Liver (tissue), 9 donors: ENCODE measurements around the gene GRM2. TPM values are rescaled to one million over a fixed set of nuclear protein-coding genes. Genes with fewer than 3 reads are reported as not detected.

Experiments
- DNase-seq: peaks from one replicate; pipeline ENCODE4 v3.0.0-alpha.2; 2017; ENCODE audit warnings: low spot score
- H3K27ac ChIP-seq, 2 donors: one replicate each; pipeline ENCODE4 v1.7.0; 2013; ENCODE audit warnings: inconsistent platforms in 2 of 2, low read length in 2 of 2, control low read depth in 1 of 2, low read depth in 1 of 2, mild to moderate bottlenecking in 1 of 2
- H3K27me3 ChIP-seq, 4 donors: one replicate each; pipeline versions ENCODE4 v1.6.1 to v1.7.0; 2013; ENCODE audit warnings: low read length in 3 of 4, inconsistent platforms in 1 of 4, mild to moderate bottlenecking in 1 of 4, moderate library complexity in 1 of 4; ENCODE audit not compliant: control insufficient read depth in 4 of 4, insufficient read depth in 4 of 4
- H3K36me3 ChIP-seq, 4 donors: one replicate each; pipeline versions ENCODE4 v1.6.1 to v1.7.0; 2013; ENCODE audit warnings: low read length in 3 of 4, mild to moderate bottlenecking in 3 of 4, low read depth in 1 of 4, moderate library complexity in 1 of 4; ENCODE audit not compliant: control insufficient read depth in 4 of 4, insufficient read depth in 3 of 4
- H3K4me1 ChIP-seq, 4 donors: one replicate each; pipeline versions ENCODE4 v1.6.1 to v1.7.0; 2013; ENCODE audit warnings: low read length in 3 of 4, mild to moderate bottlenecking in 3 of 4, moderate library complexity in 1 of 4; ENCODE audit not compliant: control insufficient read depth in 4 of 4, insufficient read depth in 4 of 4
- H3K4me3 ChIP-seq, 3 donors: one replicate each; pipeline versions ENCODE4 v1.6.1 to v1.7.0; 2013; ENCODE audit warnings: low read length in 3 of 3, control low read depth in 1 of 3, low read depth in 1 of 3, mild to moderate bottlenecking in 1 of 3
- H3K9ac ChIP-seq, 2 donors: one replicate each; pipeline ENCODE4 v1.7.0; 2013; ENCODE audit warnings: low read length in 2 of 2, mild to moderate bottlenecking in 2 of 2, moderate library complexity in 2 of 2, control low read depth in 1 of 2, low read depth in 1 of 2
- H3K9me3 ChIP-seq, 4 donors: one replicate each; pipeline versions ENCODE4 v1.6.1 to v1.7.0; 2013; ENCODE audit warnings: low read length in 3 of 4; ENCODE audit not compliant: control insufficient read depth in 4 of 4
- ATF3 ChIP-seq: IDR thresholded peaks from 2 replicates; pipeline ENCODE4 v1.6.1; 2016; ENCODE audit warnings: antibody characterized with exemption
- CTCF ChIP-seq: fragments of 150-350 bp; IDR thresholded peaks from 2 replicates; pipeline ENCODE4 v1.5.1; 2017; ENCODE audit warnings: improper control_type of control experiment, low read depth, low read length; ENCODE audit not compliant: missing input control
- EGR1 ChIP-seq, 2 donors: IDR thresholded peaks; 2 replicates each; pipeline ENCODE4 v1.6.1; 2016 to 2018; ENCODE audit warnings: antibody characterized with exemption in 2 of 2, low read depth in 2 of 2
- FOXA1 ChIP-seq: IDR thresholded peaks from 2 replicates; pipeline ENCODE4 v1.6.1; 2016; ENCODE audit warnings: antibody characterized with exemption
- FOXA2 ChIP-seq: IDR thresholded peaks from 2 replicates; pipeline ENCODE4 v1.6.1; 2016; ENCODE audit warnings: antibody characterized with exemption
- GABPA ChIP-seq, 2 donors: IDR thresholded peaks in 1 of 2; conservative IDR thresholded peaks in 1 of 2; 2 replicates each; pipeline ENCODE4 v1.6.1; 2016; ENCODE audit warnings: antibody characterized with exemption in 2 of 2, mild to moderate bottlenecking in 1 of 2, moderate library complexity in 1 of 2
- HNF4A ChIP-seq, 2 donors: conservative IDR thresholded peaks; 2 replicates each; pipeline ENCODE4 v1.6.1; 2016; ENCODE audit warnings: antibody characterized with exemption in 2 of 2, mild to moderate bottlenecking in 2 of 2
- HNF4G ChIP-seq: IDR thresholded peaks from 2 replicates; pipeline ENCODE4 v1.6.1; 2016; ENCODE audit warnings: antibody characterized with exemption
- JUND ChIP-seq, 2 donors: IDR thresholded peaks; 2 replicates each; pipeline ENCODE4 v1.6.1; 2016; ENCODE audit warnings: antibody characterized with exemption in 2 of 2
- NR2F2 ChIP-seq: IDR thresholded peaks from 2 replicates; pipeline ENCODE4 v1.6.1; 2016; ENCODE audit warnings: antibody characterized with exemption
- RAD21 ChIP-seq, 2 donors: IDR thresholded peaks; 2 replicates each; pipeline ENCODE4 v1.6.1; 2016; ENCODE audit warnings: antibody characterized with exemption in 2 of 2, mild to moderate bottlenecking in 2 of 2
- REST ChIP-seq: IDR thresholded peaks from 2 replicates; pipeline ENCODE4 v1.6.1; 2016; ENCODE audit warnings: antibody characterized with exemption, mild to moderate bottlenecking
- RXRA ChIP-seq, 2 donors: IDR thresholded peaks; 2 replicates each; pipeline ENCODE4 v1.6.1; 2017 to 2018; ENCODE audit warnings: antibody characterized with exemption in 2 of 2, mild to moderate bottlenecking in 1 of 2
- SP1 ChIP-seq: IDR thresholded peaks from 2 replicates; pipeline ENCODE4 v1.6.1; 2018; ENCODE audit warnings: antibody characterized with exemption, mild to moderate bottlenecking
- TAF1 ChIP-seq: conservative IDR thresholded peaks from 2 replicates; pipeline ENCODE4 v1.6.1; 2016; ENCODE audit warnings: antibody characterized with exemption, mild to moderate bottlenecking
- YY1 ChIP-seq: IDR thresholded peaks from 2 replicates; pipeline ENCODE4 v1.6.1; 2016; ENCODE audit warnings: antibody characterized with exemption, mild to moderate bottlenecking
- ZBTB33 ChIP-seq: IDR thresholded peaks from 2 replicates; pipeline ENCODE4 v1.6.1; 2016; ENCODE audit warnings: antibody characterized with exemption
- WGBS: extraction: QIAGEN DNeasy Blood & Tissue Kit; methylation state at CpG from one replicate; pipeline ENCODE4 v1.1.7; 2013; 5-methylcytosine and 5-hydroxymethylcytosine counted together
- polyA plus RNA-seq, 2 donors: library from polyadenylated mRNA; stranded (reverse) in 1 of 2; unstranded in 1 of 2; fragments of 200-250 nt in 1 of 2; fragments of >200 nt in 1 of 2; fragmentation: Nextera tagmentation in 1 of 2; extraction: Ambion mirVana in 1 of 2; gene quantifications; one replicate each; pipeline versions ENCODE4 v1.2.1 to v1.2.3, GENCODE V29; 2013 to 2015
- total RNA-seq, 2 donors: library from RNA; depleted of rRNA; stranded (reverse); fragments of >200 nt; gene quantifications; one replicate each; pipeline ENCODE4 v1.2.3, GENCODE V29; 2014
- TF ChIP-seq, protein P1 (sequence below): IDR thresholded peaks from 2 replicates; pipeline ENCODE4 v1.6.1; 2016; ENCODE audit warnings: antibody characterized with exemption
- donor health status: healthy.
- donor health status: healthy.
- donor health status: healthy.
- donor health status: healthy.
- donor health status: healthy.

GRM2 gene
- total and polyA plus RNA-seq, 4 donors: 0.02 to 0.08 TPM; not detected in 2

GRCh38 chr3:51734572-51734907 is 27.7 kb downstream of the GRM2 start:
- Histone ChIP-seq H3K36me3 (no peaks in the 10 kb centered on the region), H3K9ac (no peak overlapping the region), H3K4me1 (no peaks in the 10 kb centered on the region), H3K4me3 (no peak overlapping the region), H3K9me3 (no peaks in the 10 kb centered on the region), H3K27ac (no peak overlapping the region), H3K27me3 (peaks cover 0 to 5% (median 0%) of the 10 kb centered on the region in 4 donors)
- no peak for DNase-seq
- WGBS: 34% methylated on average over 3 of the region's 3 CpGs
- TF ChIP-seq REST: no peak

- no peaks in the 10 kb centered on the region for H3K36me3 ChIP-seq
- no peaks in the 10 kb centered on the region for H3K9me3 ChIP-seq
- WGBS: 79% methylated on average over 3 of the region's 3 CpGs
- H3K9ac ChIP-seq: no peak overlapping the region
- no peak for DNase-seq
- H3K27me3 ChIP-seq: peaks cover 0 to 5% (median 0%) of the 10 kb centered on the region in 4 donors
- no peaks in the 10 kb centered on the region for H3K4me1 ChIP-seq
- no peak for TF ChIP-seq FOXA1
- TF ChIP-seq EGR1 (IDR thresholded peaks at IDR 0.05; ENCODE audit: low read depth in 2 of 2): no peak
- TF ChIP-seq RXRA (IDR thresholded peaks at IDR 0.05): no peak
- TF ChIP-seq YY1: no peak
- no peak for TF ChIP-seq NR2F2
- TF ChIP-seq HNF4G: no peak
- no peak for TF ChIP-seq CTCF
- no peak for TF ChIP-seq FOXA2
- no peak for TF ChIP-seq GABPA (IDR thresholded peaks at IDR 0.05 in 1 of 2, conservative IDR thresholded peaks at IDR 0.05 in 1 of 2)
- TF ChIP-seq, protein P1, sequence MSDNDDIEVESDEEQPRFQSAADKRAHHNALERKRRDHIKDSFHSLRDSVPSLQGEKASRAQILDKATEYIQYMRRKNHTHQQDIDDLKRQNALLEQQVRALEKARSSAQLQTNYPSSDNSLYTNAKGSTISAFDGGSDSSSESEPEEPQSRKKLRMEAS: no peak
- TF ChIP-seq RAD21 (IDR thresholded peaks at IDR 0.05): no peak
- no peak for TF ChIP-seq SP1
- no peak for TF ChIP-seq REST
- no peak for TF ChIP-seq ZBTB33
- TF ChIP-seq ATF3: no peak
- no peak for TF ChIP-seq HNF4A (conservative IDR thresholded peaks at IDR 0.05)
- no peak for TF ChIP-seq JUND (IDR thresholded peaks at IDR 0.05)
- TF ChIP-seq TAF1: no peak
- H3K4me3 ChIP-seq: no peak overlapping the region
- H3K27ac ChIP-seq: no peak overlapping the region
Measured at GRCh38 chr3:51735039-51735438, 28.2 kb downstream of the GRM2 start.
